ENCODE data around the gene IL18R1. TPM values are rescaled to one million over a fixed set of nuclear protein-coding genes. Genes with fewer than 3 reads are reported as not detected.

Gene IL18R1
- total and polyA plus RNA-seq, 4 experiments from 2014 or later: 9.5 to 18.4 (median 11.7) TPM

GRCh38 chr2:102358496-102358895 is 2.9 kb downstream of the IL18R1 start:
- intact Hi-C loops (cut with micrococcal nuclease): loop anchor here (1.0 to 10.0 kb wide), 6 partner anchors 34 to 656 kb away; no protein-coding TSS in a partner anchor
- ChIA-PET CTCF (ENCODE audit: partially characterized antibody) (interaction anchor here (1.1 to 6.3 kb wide), 11 partner anchors 10 to 119 kb away, joined by 3 to 71 read pairs (median 5); no protein-coding TSS in a partner anchor), POLR2A (ENCODE audit: partially characterized antibody) (interaction anchor here (1.5 to 4.7 kb wide), 5 partner anchors 10 to 107 kb away, joined by 4 to 27 read pairs (median 6); no protein-coding TSS in a partner anchor)
- peaks cover 36 to 61% (median 54%) of the 10 kb centered on the region in 4 donors for H3K4me1 Mint-ChIP-seq
- Histone ChIP-seq H3K4me1 (ENCODE audit: insufficient read depth, low read length) (peaks cover 53% of the 10 kb centered on the region), H3K4me3 (ENCODE audit: low read length in 2 of 2) (peak overlapping the region in 1 of 2 donors; percentile 8), H3K9me3 (ENCODE audit: control insufficient read depth in 1 of 2, low read length in 2 of 2) (no peaks in the 10 kb centered on the region), H3K27me3 (ENCODE audit: insufficient read depth, low read length) (no peaks in the 10 kb centered on the region), H3K36me3 (ENCODE audit: insufficient read depth, low read length) (no peaks in the 10 kb centered on the region), H3K27ac (ENCODE audit: low read depth, low read length) (no peak overlapping the region)
- H3K36me3 Mint-ChIP-seq: peaks cover 17 to 29% of the 10 kb centered on the region in 2 donors
- H3K27ac Mint-ChIP-seq: peak overlapping the region in 4 of 7 donors; percentile 53 to 95 (median 78)
- H3K27me3 Mint-ChIP-seq: no peaks in the 10 kb centered on the region
- H3K4me3 Mint-ChIP-seq: peak overlapping the region in 7 of 8 donors; percentile 77 to 99 (median 95)
- no peak for DNase-seq
- H3K9me3 Mint-ChIP-seq: peaks cover 0 to 3% (median 0%) of the 10 kb centered on the region in 8 donors

- H3K36me3 ChIP-seq (ENCODE audit: insufficient read depth, low read length): no peaks in the 10 kb centered on the region
- H3K4me3 ChIP-seq (ENCODE audit: low read length in 2 of 2): no peak overlapping the region
- H3K27me3 ChIP-seq (ENCODE audit: insufficient read depth, low read length): no peaks in the 10 kb centered on the region
- POLR2A ChIA-PET (ENCODE audit: partially characterized antibody): interaction anchor here (1.5 to 4.7 kb wide), 5 partner anchors 9 to 108 kb away, joined by 4 to 27 read pairs (median 6); no protein-coding TSS in a partner anchor
- H3K27ac ChIP-seq (ENCODE audit: low read depth, low read length): peak overlapping the region; percentile 20
- Mint-ChIP-seq H3K9me3 (peaks cover 0 to 3% (median 1%) of the 10 kb centered on the region in 8 donors), H3K4me1 (peaks cover 36 to 65% (median 57%) of the 10 kb centered on the region in 4 donors), H3K4me3 (peak overlapping the region in 6 of 8 donors; percentile 8 to 99 (median 40)), H3K36me3 (peaks cover 28 to 39% of the 10 kb centered on the region in 2 donors), H3K27ac (peak overlapping the region in 6 of 7 donors; percentile 11 to 95 (median 42)), H3K27me3 (no peaks in the 10 kb centered on the region)
- peaks cover 53% of the 10 kb centered on the region for H3K4me1 ChIP-seq (ENCODE audit: insufficient read depth, low read length)
- DNase-seq: no peak
- H3K9me3 ChIP-seq (ENCODE audit: control insufficient read depth in 1 of 2, low read length in 2 of 2): no peaks in the 10 kb centered on the region
- CTCF ChIA-PET (ENCODE audit: partially characterized antibody): interaction anchor here (1.3 to 6.3 kb wide), 5 partner anchors 9 to 109 kb away, joined by 3 to 71 read pairs (median 4); no protein-coding TSS in a partner anchor
- intact Hi-C loops (cut with micrococcal nuclease): loop anchor here (5.0 to 10.0 kb wide), 4 partner anchors 33 to 657 kb away; no protein-coding TSS in a partner anchor
Measured at GRCh38 chr2:102359527-102359926, 3.9 kb downstream of the IL18R1 start.

GRCh38 chr2:102361632-102362241 is 6.1 kb downstream of the IL18R1 start:
- CTCF ChIA-PET (ENCODE audit: partially characterized antibody): interaction anchor here (6.3 kb wide), 1 partner anchor 82 kb away, joined by 71 read pairs; no protein-coding TSS in a partner anchor

GRCh38 chr2:102365763-102366162 is 10.2 kb downstream of the IL18R1 start:
- peaks cover 0 to 14% of the 10 kb centered on the region in 2 donors for H3K9me3 ChIP-seq (ENCODE audit: control insufficient read depth in 1 of 2, low read length in 2 of 2)
- no peak overlapping the region for H3K4me3 ChIP-seq (ENCODE audit: low read length in 2 of 2)
- H3K27ac ChIP-seq (ENCODE audit: low read depth, low read length): no peak overlapping the region
- no peaks in the 10 kb centered on the region for H3K36me3 ChIP-seq (ENCODE audit: insufficient read depth, low read length)
- intact Hi-C loops (cut with micrococcal nuclease): loop anchor here (2.0 kb wide), 2 partner anchors 53 to 77 kb away; no protein-coding TSS in a partner anchor
- H3K4me1 Mint-ChIP-seq: peaks cover 39 to 83% (median 66%) of the 10 kb centered on the region in 4 donors
- peak overlapping the region in 6 of 7 donors; percentile 49 to 98 (median 88) for H3K27ac Mint-ChIP-seq
- H3K4me3 Mint-ChIP-seq: peak overlapping the region in 4 of 8 donors; percentile 28 to 86 (median 86)
- H3K27me3 Mint-ChIP-seq: no peaks in the 10 kb centered on the region
- H3K9me3 Mint-ChIP-seq: peaks cover 3 to 24% (median 17%) of the 10 kb centered on the region in 8 donors
- CTCF ChIA-PET (ENCODE audit: partially characterized antibody): interaction anchor here (2.4 kb wide), 1 partner anchor 10 kb away, joined by 9 read pairs; the partner anchor contains the start of gene IL18R1
- no peaks in the 10 kb centered on the region for H3K27me3 ChIP-seq (ENCODE audit: insufficient read depth, low read length)
- POLR2A ChIA-PET (ENCODE audit: partially characterized antibody): interaction anchor here (0.7 kb wide), 1 partner anchor 51 kb away, joined by 4 read pairs; no protein-coding TSS in a partner anchor
- H3K36me3 Mint-ChIP-seq: peaks cover 49 to 59% of the 10 kb centered on the region in 2 donors
- no peak for DNase-seq
- peaks cover 58% of the 10 kb centered on the region for H3K4me1 ChIP-seq (ENCODE audit: insufficient read depth, low read length)

More at GRCh38 chr2:102361632-102362241, 6.1 kb downstream of the IL18R1 start:
- H3K9me3 Mint-ChIP-seq: peaks cover 3 to 22% (median 15%) of the 10 kb centered on the region in 8 donors
- H3K4me1 Mint-ChIP-seq: peaks cover 37 to 77% (median 65%) of the 10 kb centered on the region in 4 donors
- Histone ChIP-seq H3K27ac (ENCODE audit: low read depth, low read length) (no peak overlapping the region), H3K27me3 (ENCODE audit: insufficient read depth, low read length) (no peaks in the 10 kb centered on the region), H3K4me3 (ENCODE audit: low read length in 2 of 2) (no peak overlapping the region), H3K4me1 (ENCODE audit: insufficient read depth, low read length) (peaks cover 57% of the 10 kb centered on the region), H3K36me3 (ENCODE audit: insufficient read depth, low read length) (no peaks in the 10 kb centered on the region), H3K9me3 (ENCODE audit: control insufficient read depth in 1 of 2, low read length in 2 of 2) (peaks cover 0 to 14% of the 10 kb centered on the region in 2 donors)
- peaks cover 48 to 50% of the 10 kb centered on the region in 2 donors for H3K36me3 Mint-ChIP-seq
- POLR2A ChIA-PET (ENCODE audit: partially characterized antibody): no interaction called here
- peak overlapping the region in 5 of 7 donors; percentile 30 to 81 (median 68) for H3K27ac Mint-ChIP-seq
- intact Hi-C loops (cut with micrococcal nuclease): no loop called here
- DNase-seq: no peak
- H3K4me3 Mint-ChIP-seq: peak overlapping the region in 2 of 8 donors; percentile 2 to 12
- no peaks in the 10 kb centered on the region for H3K27me3 Mint-ChIP-seq

- Mint-ChIP-seq H3K4me3 (peak overlapping the region; percentile 18 to 86 (median 80)), H3K4me1 (peaks cover 37 to 82% (median 64%) of the 10 kb centered on the region in 4 donors), H3K9me3 (peaks cover 3 to 24% (median 17%) of the 10 kb centered on the region in 8 donors), H3K27ac (peak overlapping the region; percentile 81 to 98 (median 93)), H3K36me3 (peaks cover 47 to 63% of the 10 kb centered on the region in 2 donors), H3K27me3 (no peaks in the 10 kb centered on the region)
- ChIA-PET POLR2A (ENCODE audit: partially characterized antibody) (interaction anchor here (1.0 to 2.4 kb wide), 4 partner anchors 9 to 370 kb away, joined by 3 to 27 read pairs (median 6); partner anchors contain the start of gene IL18R1), CTCF (ENCODE audit: partially characterized antibody) (interaction anchor here (2.4 kb wide), 1 partner anchor 10 kb away, joined by 9 read pairs; the partner anchor contains the start of gene IL18R1)
- no peaks in the 10 kb centered on the region for H3K27me3 ChIP-seq (ENCODE audit: insufficient read depth, low read length)
- H3K4me3 ChIP-seq (ENCODE audit: low read length in 2 of 2): peak overlapping the region; percentile 33 to 41
- peak overlapping the region; percentile 59 for H3K27ac ChIP-seq (ENCODE audit: low read depth, low read length)
- intact Hi-C loops (cut with micrococcal nuclease): loop anchor here (1.0 to 2.0 kb wide), 3 partner anchors 10 to 76 kb away; no protein-coding TSS in a partner anchor
- peaks cover 51% of the 10 kb centered on the region for H3K4me1 ChIP-seq (ENCODE audit: insufficient read depth, low read length)
- peak; percentile 30 to 55 (median 47) for DNase-seq
- peaks cover 0 to 14% of the 10 kb centered on the region in 2 donors for H3K9me3 ChIP-seq (ENCODE audit: control insufficient read depth in 1 of 2, low read length in 2 of 2)
- no peaks in the 10 kb centered on the region for H3K36me3 ChIP-seq (ENCODE audit: insufficient read depth, low read length)
Measured at GRCh38 chr2:102366406-102367112, 11.0 kb downstream of the IL18R1 start.

- H3K27ac ChIP-seq (ENCODE audit: low read depth, low read length): peak overlapping the region; percentile 59
- POLR2A ChIA-PET (ENCODE audit: partially characterized antibody): interaction anchor here (0.7 to 2.4 kb wide), 6 partner anchors 10 to 369 kb away, joined by 3 to 27 read pairs (median 4); partner anchors contain the start of gene IL18R1
- no peaks in the 10 kb centered on the region for H3K27me3 ChIP-seq (ENCODE audit: insufficient read depth, low read length)
Measured at GRCh38 chr2:102367331-102367971, 11.9 kb downstream of the IL18R1 start.

More at GRCh38 chr2:102367331-102367971, 11.9 kb downstream of the IL18R1 start:
- peak; percentile 64 to 83 (median 81) for DNase-seq
- Mint-ChIP-seq H3K4me1 (peaks cover 33 to 78% (median 60%) of the 10 kb centered on the region in 4 donors), H3K27ac (peak overlapping the region; percentile 81 to 98 (median 93)), H3K4me3 (peak overlapping the region; percentile 39 to 86 (median 80)), H3K27me3 (no peaks in the 10 kb centered on the region), H3K9me3 (peaks cover 3 to 24% (median 17%) of the 10 kb centered on the region in 8 donors), H3K36me3 (peaks cover 43 to 58% of the 10 kb centered on the region in 2 donors)
- Histone ChIP-seq H3K36me3 (ENCODE audit: insufficient read depth, low read length) (no peaks in the 10 kb centered on the region), H3K4me3 (ENCODE audit: low read length in 2 of 2) (peak overlapping the region in 1 of 2 donors; percentile 41), H3K4me1 (ENCODE audit: insufficient read depth, low read length) (peaks cover 51% of the 10 kb centered on the region), H3K9me3 (ENCODE audit: control insufficient read depth in 1 of 2, low read length in 2 of 2) (peaks cover 0 to 14% of the 10 kb centered on the region in 2 donors)
- CTCF ChIA-PET (ENCODE audit: partially characterized antibody): interaction anchor here (2.2 to 2.3 kb wide), 2 partner anchors 9 to 11 kb away, joined by 11 to 21 read pairs; partner anchors contain the start of gene IL18R1
- intact Hi-C loops (cut with micrococcal nuclease): loop anchor here (1.0 to 2.0 kb wide), 3 partner anchors 11 to 75 kb away; no protein-coding TSS in a partner anchor
